LoVo (cell line): ENCODE results near the gene HOXC12.

Source experiments
- DNase-seq: peaks from one replicate; pipeline ENCODE4 v3.0.0-alpha.2; 2016; ENCODE audit warnings: low spot score

HOXC12 gene

DNA sequence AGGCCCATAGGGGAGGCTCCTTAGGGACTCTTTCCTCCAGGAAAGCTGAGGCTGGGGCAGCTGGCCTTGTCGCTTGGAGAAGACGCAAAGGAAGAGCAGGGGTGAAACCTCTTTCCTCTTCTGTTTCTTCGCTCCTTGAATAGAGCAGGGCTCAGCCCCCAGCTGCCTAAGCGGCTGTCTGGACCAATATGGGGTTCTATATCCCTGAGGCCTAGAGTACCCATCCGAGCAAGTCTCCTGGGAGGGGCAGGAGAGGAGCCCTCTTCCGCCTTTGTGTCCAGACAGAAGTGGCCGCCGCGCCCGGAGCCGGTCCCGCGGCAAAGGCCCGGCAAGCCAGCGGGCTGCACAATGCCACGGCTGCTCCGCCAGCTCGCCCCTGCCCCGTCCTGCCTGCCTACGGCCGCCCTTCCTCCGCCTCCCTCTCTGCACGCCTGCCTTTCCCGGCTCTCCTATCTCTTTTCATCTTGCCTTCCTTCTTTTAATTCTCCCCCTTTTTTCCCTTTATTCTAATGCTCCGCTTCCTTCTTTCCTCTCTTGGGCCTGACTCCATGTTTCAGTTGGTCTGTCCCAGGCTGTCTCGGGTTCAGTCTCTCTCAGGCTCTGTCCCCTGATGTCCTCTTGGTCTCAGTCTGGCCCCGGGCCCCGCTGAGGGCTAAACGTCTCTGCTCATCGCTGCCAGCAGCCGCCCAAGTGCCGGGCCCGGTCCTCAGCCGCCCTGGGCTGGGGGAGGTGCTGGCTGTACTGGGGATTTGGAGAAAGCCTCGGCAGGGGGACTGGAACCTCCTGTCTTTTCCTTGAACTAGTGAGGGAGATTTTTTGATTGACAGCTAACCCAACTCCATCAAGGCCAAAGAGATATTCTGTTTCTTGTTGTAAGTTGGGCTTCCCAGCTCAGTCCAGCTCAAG is 42.8 kb downstream of the HOXC12 start:
- DNase-seq = no peak

- DNase-seq = no peak
Measured at GRCh38 chr12:53998110-53998899, 43.6 kb downstream of the HOXC12 start.

- DNase-seq = no peak
Measured at GRCh38 chr12:53998900-53999236, 44.2 kb downstream of the HOXC12 start.

DNA sequence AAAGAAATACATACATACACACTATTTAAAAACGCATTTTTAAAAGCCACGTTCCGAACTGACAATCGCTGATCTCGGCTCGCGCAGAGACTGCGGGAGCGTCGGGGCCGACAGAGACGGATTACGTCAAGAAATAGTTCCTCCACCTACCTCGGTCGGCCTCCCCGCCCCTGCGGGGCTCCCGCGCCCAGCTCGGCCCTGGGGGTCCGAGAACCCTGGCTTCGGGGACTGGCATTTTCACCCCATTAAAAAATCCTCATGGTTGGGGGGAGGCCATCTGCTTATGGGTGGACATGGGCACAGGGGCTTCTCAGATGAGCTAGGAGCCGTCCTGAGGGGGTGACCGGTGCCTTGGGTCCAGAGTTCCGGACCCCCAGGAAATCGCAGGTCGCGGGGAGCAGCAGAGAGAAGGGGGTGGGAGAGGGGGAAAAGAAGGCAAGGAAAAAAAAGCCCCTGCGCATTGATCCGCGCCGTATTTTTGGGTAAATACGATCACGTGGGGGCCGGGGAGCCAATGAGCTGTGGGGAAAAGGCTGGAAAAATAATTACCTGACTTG is 44.9 kb downstream of the HOXC12 start:
- no peak for DNase-seq

DNA sequence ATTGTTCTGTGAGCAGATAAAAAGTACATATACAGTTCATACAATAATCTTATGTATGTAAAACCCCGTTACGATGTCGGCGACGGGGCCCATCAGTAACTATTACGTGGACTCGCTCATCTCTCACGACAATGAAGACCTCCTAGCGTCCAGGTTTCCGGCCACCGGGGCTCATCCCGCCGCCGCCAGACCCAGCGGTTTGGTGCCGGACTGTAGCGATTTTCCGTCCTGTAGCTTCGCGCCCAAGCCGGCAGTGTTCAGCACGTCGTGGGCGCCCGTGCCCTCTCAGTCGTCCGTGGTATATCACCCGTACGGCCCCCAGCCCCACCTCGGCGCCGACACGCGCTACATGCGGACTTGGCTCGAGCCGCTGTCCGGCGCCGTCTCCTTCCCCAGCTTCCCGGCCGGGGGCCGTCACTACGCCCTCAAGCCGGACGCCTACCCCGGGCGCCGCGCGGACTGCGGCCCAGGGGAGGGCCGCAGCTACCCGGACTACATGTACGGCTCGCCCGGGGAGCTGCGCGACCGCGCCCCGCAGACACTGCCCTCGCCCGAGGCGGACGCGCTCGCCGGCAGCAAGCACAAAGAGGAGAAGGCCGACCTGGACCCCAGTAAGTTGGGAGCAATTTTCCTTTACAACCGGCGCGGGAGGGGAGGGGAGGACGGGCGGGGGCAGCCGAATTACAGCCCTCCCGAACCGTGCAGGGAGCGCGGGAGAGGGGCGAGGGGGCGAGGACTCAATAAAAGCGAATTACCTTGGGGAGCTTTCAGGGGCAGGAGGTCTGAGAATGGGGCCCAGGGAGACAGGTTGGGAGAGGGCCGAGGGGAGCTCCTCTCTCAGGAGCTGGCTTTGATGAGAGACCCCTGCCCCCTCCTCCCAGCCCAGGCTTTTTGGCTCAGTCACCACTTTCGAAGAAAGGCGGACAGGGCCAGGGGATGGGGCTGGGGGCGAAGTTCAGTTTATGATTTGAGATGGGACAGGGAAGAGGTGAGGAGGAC is 45.7 kb downstream of the HOXC12 start, which contains the start of gene HOXC9:
TSS of gene HOXC9 (plus strand) at position 46 of the 999 bp plus-strand sequence. CDS start at position 74, 28 bp downstream.
- no peak for DNase-seq

DNA sequence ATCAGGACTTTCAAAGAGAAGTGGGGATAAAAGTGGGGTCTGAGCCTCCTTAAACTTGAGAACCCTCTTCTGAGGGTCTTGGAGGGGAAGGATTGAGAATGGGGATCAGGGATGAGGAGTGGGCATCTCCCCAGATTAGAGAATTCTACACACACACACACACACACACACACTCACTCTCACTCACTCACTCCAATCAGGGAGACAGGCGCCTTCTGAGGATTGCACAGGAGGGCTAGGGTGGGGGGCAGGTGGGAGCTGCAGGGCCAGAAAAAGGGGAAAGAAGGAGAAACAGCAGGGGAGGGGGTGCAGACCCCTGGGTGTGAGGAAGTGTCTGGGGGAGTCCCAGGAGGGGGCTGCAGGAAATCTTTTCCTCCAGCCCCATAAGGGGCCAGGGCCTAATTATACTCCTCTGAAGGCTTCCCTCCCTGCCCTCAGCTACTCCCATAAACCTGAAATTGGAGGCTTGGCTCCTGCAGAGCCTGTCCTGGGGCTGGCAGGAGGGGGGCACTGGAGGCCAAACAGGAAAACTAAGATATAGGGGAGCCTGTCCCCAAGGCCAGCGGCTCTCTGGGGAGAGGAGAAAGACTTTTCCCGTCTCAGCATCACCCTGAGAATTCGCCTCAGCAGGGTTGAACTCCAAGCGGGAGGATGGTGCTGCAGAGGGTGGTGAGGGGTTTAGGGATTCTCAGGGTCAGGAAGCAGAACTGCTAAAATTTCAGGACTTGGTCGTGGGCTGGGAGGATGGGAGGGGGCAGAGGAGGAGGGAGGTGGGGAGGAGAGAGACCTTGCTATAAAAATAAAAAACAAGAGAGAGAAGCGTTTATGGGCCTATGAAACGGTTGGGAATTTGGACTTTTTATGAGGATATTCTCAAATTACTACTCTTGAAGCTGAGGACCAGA is 46.8 kb downstream of the HOXC12 start:
- no peak for DNase-seq

GRCh38 chr12:54002278-54002914 is 47.7 kb downstream of the HOXC12 start:
- DNase-seq = no peak

DNA sequence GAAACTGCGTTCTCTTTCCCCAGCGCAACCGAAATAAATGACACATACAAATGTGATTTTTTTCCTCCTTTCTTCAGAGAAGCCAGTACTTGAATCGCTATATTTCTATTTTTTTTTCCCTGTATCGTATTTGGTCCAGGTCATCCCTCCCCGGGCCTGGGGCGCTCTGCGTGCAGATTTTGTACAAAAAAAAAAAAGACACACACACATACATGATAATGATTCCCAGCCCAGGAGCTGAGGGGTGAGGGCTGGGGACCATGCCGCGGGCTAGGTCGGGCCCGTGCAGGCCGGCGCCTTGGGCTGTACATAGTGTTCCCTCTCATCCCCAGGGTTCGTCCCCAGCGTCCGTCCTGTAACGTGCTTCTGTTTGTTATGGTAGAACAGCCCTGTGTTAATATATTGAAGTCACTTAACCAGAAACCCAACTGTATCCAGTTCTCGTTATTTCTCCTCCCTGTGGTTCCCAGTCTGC is 48.2 kb downstream of the HOXC12 start:
- DNase-seq = no peak

- DNase-seq = no peak
Measured at GRCh38 chr12:54003625-54004024, 48.9 kb downstream of the HOXC12 start.

DNA sequence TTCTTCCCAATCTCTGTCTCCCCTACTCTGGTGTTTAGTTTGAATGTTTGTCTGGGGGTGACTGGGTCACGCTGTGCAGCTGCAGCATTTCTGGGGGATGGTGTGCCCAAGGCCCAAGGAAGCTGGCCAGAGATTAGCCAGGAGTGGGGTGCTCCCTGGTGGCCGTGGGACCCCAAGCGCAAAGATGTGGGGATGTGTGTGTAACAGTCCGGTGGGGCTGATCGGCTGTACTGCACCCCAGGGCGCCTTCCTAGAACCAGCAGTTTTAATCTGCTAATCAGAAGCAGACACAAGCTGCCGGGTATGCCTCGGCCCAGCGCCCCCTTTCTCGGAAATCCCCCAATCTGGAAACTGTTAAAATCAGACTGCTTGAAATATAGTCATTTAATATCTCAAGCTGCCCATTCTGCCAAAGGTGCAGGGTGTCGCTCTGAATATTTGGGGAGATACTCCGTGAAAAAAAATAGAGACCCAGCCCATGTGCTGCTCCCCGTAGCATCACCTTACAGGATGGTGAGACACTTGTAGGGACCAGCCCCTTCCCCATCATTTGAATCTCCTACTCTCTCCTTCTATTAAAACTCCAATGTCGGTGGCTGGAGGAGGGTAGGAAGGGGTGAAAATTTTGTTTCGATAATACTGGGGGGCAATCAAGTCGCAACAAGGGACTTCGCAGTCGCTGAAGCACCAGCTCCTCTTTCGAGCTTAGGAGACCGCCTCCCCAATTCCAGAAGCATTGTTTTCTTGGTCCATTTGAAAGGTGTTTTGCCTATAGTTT is 49.5 kb downstream of the HOXC12 start:
- no peak for DNase-seq

GRCh38 chr12:54004841-54005530 is 50.3 kb downstream of the HOXC12 start:
- no peak for DNase-seq

GRCh38 chr12:54005531-54005852 is 50.8 kb downstream of the HOXC12 start:
- no peak for DNase-seq

- DNase-seq = peak; percentile 87
Measured at GRCh38 chr12:54005853-54006558, 51.3 kb downstream of the HOXC12 start.

DNA sequence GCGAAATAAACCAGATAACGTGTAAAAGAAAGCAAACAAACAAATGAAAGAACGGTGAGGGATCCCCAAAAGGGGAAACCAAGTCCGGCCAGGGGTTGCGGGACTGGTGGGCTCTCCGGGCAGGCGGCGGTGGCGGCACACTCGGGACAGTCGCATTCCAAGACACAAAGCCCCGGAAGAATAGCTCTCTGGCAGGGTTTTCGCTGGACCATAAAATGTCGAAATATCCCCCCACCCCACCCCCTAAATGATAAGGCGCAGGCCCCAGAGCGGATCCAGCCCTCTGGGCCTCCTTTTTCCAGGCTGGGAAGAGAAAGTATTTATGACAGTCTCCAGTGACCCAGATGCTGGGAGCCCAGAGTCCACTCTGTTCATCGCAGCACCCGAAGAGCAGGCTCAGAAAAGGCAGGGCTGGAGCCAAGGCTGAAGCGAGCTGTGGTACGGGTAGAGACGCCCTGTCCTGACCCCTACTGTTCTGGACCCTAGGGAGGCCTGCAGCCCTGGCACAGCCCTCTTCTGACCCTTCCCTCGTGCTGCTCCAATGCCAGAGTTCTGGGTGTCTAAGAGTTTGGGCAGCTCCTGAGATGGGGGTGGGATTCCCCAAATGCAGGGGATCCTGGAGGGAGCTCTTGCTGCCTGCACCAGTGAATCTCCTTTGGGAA is 52.0 kb downstream of the HOXC12 start:
- no peak for DNase-seq

DNA sequence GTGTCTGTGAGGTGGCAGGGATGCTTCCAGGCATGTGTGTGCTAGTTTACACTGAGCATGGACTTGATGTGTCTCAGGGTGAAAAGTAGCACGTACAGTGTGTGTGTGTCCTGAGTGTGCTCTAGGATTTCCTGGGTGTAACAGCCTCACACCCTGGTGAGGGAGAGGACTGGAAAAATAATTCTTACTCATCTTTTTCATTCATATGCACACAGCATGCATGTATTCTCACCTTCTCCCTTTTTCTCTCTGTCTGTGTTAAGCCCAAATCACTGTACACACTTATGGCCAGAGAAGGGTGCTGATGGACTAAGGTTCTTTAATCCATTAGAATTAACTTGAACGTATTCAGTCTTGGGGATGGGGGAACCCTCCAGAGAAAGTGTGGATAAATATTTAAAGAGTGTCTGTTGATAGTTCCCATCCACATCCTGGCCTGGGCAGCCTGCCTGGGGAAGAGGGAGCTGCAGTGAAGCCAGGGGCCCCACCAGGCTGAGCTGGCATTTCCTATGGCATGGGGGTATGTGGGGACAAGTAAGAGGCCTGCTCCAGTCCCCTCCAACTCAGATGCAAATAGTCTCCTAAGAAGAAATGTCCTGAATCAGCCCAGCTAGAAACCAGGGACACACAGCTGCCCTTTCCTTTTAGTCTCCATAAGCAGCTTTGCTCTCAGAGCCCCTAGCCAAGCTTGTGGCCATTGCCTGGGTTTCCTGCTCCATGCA is 53.0 kb downstream of the HOXC12 start:
- no peak for DNase-seq

- DNase-seq = no peak
Measured at GRCh38 chr12:54008260-54008552, 53.5 kb downstream of the HOXC12 start.
